ENCODE data around the gene PDE4D.

The PDE4D gene

DNA sequence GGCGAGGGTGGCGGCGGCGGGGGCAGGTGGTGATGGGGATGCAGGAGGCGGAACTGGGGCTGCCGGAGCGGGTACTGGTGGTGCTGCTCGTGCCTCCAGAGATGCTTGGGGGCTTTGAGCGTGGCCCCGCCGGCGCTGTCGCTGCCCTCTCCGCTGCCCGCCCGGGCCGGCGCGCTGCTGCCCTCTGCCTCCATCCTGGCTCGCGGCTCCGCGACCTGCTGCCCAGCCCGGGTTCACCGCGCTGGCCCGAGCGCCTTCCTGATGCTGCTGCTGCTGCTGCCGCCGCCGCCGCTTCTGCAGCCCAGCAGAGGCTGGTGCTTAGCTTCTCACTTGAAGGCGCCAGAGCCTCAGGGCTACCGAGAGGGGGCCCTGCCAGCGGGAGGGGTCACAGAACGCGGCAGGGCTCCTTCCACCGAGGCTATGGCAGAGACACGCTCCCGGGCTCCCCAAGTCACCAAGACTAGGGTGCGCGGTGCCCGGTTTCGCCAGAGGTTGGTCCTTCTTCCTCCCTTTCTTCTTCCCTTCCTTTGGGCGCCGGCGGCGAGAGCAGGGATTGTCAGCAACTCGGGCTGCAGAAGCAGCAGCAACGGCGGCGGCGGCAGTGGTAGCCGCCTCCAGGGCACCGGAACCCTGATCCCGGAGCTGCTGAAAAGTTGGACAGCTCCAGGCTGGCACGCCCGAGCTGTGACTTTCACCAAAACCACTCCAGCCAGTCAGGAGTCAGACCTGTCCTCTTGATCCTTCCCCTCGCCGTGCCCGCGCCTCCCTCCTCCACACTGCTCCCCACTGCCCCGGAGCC lies at the start of gene PDE4D:
Gene PDE4D (minus strand): TSS at position 298 of the 799 bp plus-strand sequence.
- DNase-seq = peak; percentile 1

DNA sequence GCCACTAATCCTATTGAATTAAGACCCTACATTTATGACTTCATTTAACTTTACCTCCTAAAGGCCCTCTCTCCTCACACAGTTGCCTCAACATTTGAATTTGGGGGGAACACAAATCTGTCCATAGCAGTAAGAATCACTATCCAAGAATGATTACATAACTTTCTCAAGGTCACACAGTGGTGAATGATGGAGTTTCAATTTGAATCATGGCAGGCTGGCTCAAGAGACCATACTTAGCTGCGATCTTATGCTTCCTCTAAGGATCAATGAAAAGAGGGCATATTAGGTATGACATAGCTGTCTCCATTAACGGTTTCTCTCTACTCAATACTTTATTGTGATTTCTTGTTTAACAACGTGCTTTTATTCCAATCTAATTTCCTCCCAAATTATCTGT lies 44.1 kb upstream of the PDE4D start:
- no peak for DNase-seq

DNA sequence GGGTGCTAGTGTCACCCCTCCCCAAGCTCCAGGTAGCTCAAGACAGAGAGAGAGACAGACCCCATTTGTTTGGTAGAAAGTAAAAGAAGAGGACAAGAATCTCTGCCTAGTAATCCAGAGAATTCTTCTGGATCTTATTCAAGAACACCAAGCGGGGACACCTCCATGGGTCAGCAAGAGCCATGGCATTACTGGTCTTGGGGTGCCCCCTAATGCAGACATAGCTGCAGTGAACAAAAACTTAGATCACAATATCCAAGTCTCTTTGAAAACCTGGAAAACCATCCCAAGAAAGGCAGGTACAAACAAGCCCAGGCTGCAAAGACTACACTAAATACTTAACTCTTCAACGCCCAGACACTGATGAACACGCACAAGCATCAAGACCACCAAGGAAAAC lies 29.9 kb upstream of the PDE4D start:
- DNase-seq = no peak

DNA sequence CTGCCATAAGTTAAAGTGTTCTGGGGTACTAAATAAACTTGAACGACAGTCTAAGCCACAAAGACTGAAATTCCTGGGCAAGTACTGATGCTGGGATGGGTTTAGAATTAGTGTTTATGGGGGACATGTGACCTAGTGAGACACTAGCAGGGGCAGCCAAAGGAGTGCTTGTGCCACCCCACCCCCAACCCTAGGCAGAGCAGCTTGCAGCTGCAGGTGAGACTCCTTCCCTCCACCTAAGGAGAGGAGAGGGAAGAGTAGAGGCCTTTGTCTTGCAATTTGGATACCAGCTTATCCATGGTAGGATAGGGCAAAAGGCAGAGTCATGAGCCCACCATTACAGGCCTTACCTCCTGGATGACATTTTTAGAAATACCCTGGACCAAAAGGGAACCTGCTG lies 28.7 kb upstream of the PDE4D start:
- DNase-seq = no peak

DNA sequence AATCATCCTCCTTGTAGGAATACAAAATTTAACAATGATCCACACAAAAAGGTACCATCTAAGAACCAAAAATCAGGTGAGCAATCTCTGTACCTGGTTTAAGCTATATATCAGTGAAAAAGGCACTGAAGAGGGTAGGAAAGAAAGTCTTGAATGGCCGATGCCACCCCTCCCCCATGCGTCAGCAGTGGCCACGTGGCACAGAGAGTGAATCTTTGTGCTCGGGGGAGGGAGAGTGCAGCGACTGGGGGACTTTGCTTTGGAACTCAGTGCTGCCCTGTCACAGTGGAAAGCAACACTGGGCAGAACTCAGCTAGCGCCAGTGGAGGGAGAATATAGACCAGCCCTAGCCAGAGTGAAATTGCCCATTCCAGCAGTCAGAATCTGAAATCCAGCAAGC lies 28.3 kb upstream of the PDE4D start:
- DNase-seq = no peak

DNA sequence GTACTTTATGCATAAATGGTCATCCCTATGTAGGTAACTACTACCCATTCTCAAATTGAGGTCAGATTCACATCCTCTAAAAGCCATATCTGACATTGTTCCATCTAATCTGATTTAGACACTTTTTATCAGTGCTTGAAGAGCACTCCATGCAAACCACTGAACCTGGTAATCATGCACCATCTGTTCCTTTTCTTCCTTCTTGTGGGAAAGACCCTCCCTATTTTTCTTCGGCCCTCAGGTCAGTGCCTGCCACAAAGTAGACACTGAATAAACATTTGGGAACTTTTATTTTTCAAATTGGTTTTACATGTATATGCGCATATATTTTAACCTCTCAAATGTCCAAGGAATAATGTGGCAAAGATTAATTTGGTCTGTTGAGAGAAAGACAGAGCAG lies 26.0 kb upstream of the PDE4D start:
- no peak for DNase-seq

DNA sequence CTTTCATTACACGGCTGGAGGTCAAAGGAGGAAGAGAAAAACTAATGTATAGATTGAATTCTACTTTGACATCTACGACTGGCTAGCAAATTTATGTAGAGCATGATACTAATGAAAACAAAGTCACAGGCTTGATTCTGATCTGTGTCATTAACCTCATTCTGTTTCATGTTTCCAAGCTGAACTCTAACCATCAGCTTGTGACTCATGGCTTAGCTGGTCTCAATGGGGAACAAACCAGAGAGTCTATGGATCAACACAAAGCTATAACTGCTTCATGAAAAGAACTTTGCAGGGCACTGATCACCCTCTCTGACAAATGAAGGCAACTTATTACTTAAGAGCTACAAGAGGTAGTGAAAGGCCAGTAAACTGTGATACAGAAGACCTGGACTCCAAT lies 23.6 kb upstream of the PDE4D start:
- no peak for DNase-seq

DNA sequence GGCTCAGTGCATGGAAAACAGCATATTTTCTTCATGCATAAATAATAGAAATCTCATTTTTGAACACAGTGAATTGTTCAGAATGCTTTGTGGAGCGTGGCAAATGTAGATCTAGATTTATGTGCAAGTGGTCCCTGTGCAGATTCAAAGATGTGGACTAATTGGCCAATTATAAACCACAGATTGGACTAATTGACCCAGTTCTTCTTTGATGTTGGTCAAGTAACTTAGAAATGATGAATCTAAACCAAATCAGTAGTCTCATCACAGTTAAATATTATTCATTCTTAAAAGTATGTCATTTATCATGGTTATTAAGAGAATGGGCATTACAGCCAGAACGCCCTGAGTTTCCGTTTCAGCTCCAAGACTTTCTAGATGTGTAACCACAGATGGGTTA lies 11.7 kb upstream of the PDE4D start:
- DNase-seq = no peak

DNA sequence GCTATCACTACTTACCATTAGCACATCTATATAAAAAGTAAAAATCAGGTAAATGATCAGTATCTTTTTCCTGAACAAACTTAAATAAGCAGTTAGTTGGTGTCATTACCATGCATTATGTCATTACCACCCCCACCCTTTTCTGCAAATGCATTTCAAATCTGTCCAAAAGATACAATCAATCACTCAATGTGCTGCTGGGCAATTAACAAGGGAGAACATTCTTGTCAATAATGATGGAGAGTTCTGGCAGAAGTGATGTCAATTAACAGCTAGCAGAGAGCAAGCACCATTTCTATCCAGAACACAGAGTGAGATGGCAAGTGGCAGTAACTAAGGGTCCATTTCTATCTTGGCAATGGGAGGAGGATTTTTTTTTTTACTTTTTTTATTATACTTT lies 3.5 kb upstream of the PDE4D start:
- DNase-seq = no peak

DNA sequence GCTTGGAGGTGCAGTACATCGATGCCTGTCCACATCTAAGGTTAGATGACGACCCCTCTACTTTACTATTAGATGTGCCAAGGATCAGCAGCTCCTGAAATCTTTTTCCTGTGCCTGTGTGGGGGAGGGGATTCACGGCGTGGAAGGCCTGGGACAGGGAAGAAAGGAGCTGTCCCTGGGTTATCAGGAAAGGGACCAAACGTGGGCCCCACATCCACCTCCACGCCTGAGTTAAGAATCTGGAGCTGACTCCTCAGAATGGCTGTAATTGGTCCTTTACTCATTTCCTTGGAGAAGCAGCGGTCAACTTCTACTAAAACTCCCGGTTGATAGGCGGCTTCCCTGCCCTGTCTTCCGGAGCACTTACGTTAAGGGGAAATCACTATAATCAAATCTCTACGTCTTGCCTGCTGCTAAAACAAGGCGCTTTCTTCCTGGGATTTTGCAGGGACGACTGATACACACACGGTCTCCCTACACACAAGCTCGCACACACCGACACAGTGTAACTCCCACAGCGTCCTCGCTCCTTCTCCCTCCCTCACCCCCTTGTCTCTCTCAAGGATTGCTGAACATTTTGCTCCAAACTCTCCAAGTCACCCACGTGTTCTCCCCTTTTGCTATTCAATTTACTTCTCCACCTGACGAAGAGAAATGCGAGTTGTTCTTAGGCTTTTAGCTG lies 1.4 kb downstream of the PDE4D start:
- DNase-seq = no peak

DNA sequence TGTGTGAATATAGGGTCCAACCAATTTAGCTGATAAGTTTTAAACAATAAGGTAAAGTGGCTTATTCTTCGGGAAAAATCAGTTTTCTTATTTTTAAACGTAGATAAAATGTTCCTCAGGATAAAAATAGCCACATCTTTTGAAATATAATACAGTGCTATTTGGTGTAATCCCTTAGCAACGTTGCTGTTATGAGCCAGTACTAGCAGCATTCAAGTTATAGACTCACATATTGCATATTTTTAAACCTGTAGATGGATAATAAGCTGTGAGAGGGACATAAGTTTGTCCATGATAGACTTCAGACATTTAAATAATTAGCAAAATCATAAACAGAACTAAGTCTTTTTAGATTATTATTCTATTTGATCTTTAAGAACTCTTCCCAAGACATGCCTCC lies 6.3 kb downstream of the PDE4D start:
- DNase-seq = no peak

DNA sequence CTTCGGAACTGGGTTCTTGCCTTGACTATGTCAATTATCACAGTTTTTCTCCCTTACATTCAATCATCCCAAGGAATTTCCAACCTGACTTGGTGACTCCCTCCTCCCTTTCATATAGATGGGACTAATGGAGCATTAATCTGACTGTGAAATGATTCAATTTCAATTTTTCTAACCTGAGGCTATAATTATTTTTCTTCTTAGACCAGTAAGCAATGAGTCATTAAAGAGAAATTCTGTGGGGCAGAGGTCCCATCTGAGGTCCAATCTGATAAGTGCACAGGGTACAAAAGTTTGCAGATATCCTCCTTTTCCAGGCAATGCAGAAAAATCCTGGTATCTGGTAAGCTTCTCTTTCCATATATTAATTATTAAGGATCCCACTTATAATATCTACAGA lies 18.9 kb downstream of the PDE4D start:
- DNase-seq = no peak

DNA sequence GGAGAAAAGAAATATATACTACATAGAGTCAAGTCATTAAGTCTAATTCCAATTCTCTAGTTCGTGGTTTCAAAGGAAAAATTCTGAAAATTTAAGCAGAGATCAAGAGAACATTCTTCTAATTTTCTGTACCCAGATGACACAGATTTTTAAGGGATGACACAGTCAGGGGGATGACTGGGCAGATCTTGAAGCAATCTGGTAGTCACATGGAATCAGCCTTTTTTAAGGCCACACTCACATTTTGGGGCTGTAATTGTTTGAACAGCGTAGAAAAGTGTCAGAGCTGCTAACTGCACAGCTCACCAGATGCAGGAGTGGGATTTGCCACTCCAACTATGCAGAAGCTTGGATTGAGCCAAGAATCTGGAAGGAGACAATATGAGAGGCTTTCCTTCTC lies 20.4 kb downstream of the PDE4D start:
- DNase-seq = no peak

DNA sequence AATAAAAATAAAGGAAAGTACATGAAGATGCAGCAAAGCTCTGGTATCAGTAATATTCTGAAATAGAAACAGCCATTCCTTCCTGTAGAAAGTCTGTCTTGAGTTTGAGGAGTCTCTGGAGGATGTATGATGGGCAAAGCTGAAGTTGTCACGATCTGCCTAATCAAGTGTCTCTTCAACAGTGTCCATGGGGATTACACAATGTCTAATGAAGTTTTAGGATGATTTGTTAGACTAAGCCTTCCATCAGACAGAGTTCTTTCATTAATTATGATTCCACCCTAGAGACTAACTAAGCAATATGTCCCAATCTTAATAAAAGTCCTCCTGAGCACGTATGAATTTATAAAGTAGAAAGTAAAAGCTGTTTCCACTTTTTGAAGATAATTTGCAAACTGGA lies 26.9 kb downstream of the PDE4D start:
- DNase-seq = no peak

DNA sequence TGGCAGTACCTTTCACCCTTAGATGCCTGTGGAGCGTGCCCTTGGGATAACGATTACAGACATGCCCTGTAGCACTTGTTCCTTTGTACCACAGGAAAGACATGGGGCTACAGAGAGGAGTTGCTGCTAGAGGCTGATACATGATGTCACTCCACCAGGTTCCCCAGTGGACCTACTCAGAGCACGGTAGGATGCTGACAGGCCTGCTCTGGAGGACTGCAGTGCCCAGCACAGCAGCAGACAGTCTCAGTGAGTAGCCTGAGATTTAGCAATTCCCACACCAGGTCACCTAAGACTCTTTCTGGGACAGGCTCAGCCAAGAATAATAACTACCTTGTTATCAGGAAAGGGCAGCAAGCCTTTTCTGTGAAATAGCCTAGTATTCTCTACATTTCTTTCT lies 28.8 kb downstream of the PDE4D start:
- no peak for DNase-seq

DNA sequence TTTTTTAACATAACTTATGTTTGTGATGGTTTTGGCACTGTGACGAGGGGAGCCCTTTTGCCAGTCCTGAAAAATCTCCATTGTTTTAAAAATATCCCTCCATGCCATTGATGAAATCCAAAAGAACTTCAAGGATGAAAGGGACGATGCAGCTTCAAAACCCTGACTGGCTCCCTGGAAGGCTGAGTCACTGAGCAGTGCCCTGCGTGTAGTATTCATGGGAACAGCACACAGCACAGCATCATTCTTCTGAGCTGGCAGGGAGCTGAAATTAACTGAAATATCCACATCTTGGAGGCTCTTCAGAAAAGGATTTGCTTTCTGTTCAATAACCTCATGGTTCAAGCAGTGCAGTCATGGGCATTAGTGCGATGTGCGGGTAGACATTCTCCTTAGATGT lies 29.7 kb downstream of the PDE4D start:
- DNase-seq = no peak

DNA sequence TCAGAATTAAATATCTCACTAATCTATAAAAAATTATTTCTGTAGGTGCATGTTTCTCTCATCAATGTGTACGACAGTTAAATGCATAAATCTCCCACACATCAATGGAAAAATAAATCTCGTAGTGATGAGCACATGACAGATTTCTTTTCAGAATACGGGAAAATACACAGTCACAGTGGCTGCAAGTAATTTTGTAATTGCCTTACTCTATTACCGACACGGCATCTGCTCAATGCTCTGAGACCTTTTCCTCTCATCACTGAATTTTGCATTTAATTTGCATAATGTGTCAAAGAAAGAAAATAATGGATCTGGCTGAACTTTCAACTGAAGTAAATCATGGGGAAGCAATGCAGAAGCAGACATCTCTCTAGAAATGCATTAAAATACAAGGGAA lies 37.2 kb downstream of the PDE4D start:
- no peak for DNase-seq

DNA sequence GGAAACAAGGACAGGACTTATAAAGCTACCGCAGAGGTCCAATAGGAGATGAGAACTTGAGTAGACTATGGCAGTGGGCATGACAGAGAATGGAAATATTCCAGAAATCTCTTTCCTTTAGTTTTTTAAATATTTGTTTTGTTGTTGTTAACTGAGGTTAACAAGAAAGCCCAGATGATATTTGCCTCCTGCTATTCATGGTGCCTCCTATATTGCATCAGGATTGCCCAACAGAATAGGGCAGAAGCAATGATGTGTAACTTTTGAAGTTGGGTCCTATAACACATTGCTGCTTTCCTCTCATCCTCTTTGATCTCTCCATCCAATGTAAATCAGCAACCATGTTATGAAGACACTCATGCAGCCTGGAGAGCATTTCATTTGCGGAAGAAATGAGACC lies 42.8 kb downstream of the PDE4D start:
- no peak for DNase-seq

DNA sequence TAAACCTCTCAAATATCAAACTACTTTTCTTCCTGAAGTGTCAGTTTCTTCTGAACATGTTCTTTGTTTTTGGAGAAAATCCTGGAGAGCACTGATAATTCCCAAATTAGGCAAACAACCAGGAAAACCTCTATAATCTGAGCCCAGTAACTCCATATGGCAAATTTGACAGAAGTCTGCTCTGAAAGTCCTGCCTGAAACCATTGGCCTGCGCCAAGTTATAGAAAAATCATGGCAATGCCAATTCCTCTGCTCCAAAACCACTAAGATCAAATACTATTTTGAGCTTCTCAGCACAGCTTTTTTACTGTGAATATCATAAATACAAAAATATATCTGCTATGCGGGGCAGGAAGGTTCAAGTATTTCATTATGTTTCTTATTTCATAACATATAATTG lies 45.9 kb downstream of the PDE4D start:
- no peak for DNase-seq

DNA sequence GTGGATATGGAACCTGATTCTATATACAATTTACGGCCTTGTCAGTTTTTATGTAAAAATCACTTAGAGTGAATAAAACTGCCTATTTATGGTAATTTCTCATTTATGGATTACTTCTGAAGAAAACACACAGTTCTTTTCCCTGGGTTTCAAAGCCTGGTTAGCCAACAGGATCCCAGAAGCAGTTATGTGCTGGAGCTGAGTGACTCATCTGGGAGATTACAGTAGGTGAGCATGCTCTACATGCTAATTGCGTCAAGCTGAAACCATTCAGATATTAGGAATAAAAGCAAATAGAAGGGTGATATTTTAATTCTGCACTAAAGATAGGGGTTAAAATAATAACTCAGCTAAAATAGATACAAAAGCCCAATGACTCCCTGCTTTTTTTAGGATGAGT lies 47.8 kb downstream of the PDE4D start:
- no peak for DNase-seq

DNA sequence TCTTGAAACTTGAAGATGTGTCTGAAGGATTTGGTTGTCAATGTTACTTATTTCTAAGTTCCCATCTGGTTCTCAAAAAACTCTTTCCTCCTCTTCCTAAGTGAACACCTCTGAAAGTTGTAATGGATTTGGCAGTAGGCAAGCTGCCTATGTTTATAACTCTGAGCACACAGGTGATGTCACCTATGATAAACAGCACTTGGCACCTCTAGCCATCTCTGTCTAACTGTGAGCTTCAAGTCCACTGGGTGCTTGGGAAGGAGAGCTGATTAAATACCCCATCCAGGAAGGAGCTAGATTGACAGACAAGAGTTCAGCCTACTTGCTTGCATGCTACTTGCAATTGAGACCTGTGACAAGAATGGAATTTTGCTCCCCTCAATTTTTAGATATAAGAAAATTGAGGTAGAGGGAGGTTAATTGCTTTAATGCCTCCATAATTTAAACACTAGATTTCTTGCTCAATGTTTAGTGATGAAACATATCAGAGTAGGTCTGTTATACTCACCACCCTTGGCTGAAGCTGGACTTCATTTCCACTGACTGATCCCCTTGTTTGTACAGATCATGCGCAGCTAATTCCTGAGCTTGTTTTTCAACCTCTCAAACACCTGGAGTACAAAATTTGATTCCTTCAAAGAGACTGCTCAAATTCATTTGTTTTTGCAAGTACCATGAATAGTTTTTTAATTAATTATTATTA lies 49.9 kb downstream of the PDE4D start:
- DNase-seq = peak; percentile 50

DNA sequence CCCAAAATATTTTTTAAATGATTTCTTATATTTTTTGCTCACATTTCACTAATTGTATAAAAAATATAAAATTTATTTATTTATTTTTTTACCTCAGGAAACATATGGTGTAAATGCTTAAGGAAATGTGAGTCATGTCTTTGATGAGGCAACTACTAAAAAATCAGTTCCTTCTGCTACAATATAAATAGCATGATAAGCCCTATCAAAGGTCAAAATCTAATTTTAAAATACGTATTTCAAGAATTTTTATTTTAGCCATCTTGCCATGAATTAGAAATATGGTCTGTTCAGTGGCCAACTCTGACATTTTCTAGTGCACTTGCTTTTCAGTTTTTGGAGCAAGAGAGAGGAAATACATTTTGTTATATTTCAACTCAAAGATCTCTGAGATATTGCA lies 50.5 kb downstream of the PDE4D start:
- DNase-seq = no peak

DNA sequence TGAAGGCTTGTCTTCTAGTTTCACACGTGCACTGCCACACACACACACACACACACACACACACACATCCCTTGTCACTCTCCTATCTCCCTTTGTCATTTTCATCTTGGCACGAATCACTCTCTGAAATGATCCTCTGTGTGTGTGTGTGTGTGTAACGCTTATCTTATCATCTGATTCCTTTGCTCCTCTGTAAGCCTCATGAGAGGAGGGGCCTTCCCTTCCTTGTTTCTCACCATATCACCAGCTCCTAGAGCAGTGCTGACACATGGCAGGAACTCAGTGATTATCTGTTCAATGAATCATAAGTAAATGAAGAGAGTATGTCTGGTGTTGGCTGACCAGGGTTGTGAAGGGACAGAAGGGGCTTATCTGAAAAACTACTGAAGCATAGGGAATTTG lies 53.3 kb downstream of the PDE4D start:
- DNase-seq = no peak

DNA sequence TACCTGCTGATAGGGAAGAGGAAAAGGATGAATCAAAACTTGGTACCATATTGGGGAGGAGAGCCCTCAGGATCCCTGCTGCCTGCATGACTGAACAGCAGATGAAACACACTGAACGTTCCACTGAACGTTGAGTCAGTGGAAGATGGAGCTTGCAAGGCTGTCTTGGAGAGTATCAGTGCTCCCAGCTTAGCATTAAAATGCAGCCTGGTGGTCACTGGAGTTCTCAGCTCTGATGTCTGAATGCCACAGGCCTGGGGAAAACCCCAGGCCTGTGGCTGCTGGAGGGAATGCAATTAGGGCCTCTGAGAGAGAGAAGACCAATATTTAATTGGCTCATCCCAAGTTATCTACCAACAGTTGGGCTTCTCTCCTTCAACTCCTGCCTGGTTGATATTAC lies 54.5 kb downstream of the PDE4D start:
- no peak for DNase-seq
